ENCODE results near the gene CD19.
"Not testable (repeated sequence)": the region's sequence is repeated elsewhere in the genome, so short reads cannot be mapped to it uniquely, and the experiment has no call there.

CD19 gene

DNA sequence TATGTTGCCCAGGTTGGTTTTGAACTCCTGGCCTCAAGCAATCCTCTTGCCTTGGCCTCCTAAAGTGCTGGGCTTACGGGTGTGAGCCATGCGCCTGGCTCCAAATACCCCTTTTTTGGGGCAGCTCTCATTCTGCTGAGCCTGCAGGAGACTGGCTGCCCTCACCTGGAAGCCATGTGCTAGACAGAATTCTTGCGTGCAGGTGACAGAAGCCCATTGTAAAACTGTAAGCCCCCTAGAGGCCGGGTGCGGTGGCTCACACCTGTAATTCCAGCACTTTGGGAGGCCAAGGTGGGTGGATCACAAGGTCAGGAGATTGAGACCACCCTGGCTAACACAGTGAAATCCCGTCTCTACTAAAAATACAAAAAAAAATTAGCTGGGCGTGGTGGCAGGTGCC, 48.6 kb downstream of the CD19 start:
- H3K4me3 ChIP-seq (ENCODE audit: low read depth, low read length), result not testable (repeated sequence)

DNA sequence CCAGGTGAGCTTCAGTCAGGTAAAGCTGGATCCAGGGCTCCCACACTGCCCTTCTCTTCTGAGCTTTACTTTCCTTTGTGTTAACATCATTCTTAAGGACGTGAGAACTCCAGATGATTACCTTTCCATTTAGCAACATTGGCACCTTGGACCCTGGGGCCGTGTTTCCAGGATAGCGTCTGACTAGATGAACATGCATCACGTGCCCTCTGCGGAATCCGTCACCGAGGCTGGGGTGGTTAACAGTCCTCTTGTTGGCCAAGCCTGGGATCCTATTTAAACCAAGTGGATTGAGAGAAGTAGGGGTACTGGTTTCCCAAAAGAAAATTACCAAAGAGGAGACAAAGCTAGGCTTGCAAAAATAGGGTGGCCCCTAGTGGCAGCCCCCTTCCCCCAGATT, 49.2 kb downstream of the CD19 start:
- no peak overlapping the region for H3K4me3 ChIP-seq (ENCODE audit: low read depth, low read length)

GRCh38 chr16:28981517-28981916, 49.7 kb downstream of the CD19 start:
- H3K4me3 ChIP-seq (ENCODE audit: low read depth, low read length), result no peak overlapping the region

- no peak overlapping the region for H3K4me3 ChIP-seq (ENCODE audit: low read depth, low read length)
Measured at GRCh38 chr16:28982418-28982817, 50.6 kb downstream of the CD19 start.

- no peak overlapping the region for H3K4me3 ChIP-seq (ENCODE audit: low read depth, low read length)
Measured at GRCh38 chr16:28982949-28983348, 51.2 kb downstream of the CD19 start.

GRCh38 chr16:28983644-28984043, 51.9 kb downstream of the CD19 start:
- no peak overlapping the region for H3K4me3 ChIP-seq (ENCODE audit: low read depth, low read length)

GRCh38 chr16:28984091-28984490, 52.3 kb downstream of the CD19 start:
- H3K4me3 ChIP-seq (ENCODE audit: low read depth, low read length), result no peak overlapping the region

DNA sequence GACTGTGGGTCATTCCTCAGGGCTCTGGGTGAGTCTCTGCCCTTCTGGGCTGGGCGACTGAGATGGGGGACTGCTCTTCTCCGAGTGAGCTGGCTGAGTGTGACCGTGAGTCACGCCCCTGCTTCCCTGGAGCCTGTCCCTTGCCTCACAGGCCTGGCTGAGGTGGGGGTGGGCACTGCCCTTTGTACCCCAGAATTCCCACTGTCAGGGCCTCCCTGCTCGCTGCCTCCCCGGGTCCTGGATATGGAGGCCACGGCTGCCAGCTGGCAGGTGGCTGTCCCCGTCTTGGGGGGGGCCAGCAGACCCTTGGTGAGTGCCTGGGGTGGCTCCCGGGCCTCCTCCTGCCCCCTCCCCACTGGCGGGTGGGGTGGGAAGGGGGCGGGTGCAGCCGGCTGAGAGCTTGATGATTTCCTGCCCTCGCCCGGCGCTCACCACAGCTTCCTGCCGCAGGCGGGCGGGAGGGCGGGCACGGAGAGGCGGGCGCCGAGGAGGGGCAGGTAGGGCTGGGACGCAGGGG, 52.9 kb downstream of the CD19 start, which contains the start of gene LAT:
LAT (plus strand) TSS at position 434 of the 517 bp plus-strand sequence. CDS start 366 bp downstream, outside the sequence.
- H3K4me3 ChIP-seq (ENCODE audit: low read depth, low read length), result no peak within 1 kb of the TSS

GRCh38 chr16:28985211-28986041, 53.7 kb downstream of the CD19 start:
- H3K4me3 ChIP-seq (ENCODE audit: low read depth, low read length), result no peak overlapping the region

DNA sequence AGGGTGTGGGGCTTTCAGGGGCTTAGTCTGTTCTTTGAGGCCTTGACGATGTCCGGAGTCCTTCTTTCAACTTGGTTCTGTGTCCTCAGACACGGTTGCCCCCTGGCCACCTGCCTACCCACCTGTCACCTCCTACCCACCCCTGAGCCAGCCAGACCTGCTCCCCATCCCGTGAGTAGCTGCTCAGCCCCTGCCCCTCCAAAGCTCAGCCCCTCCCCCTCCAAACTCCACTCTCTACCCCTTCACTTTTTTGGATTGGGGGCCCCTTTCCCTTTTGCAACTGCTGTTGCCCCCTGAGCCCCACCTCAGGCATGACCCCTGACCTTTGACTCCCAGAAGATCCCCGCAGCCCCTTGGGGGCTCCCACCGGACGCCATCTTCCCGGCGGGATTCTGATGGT, 54.3 kb downstream of the CD19 start:
- no peak overlapping the region for H3K4me3 ChIP-seq (ENCODE audit: low read depth, low read length)

DNA sequence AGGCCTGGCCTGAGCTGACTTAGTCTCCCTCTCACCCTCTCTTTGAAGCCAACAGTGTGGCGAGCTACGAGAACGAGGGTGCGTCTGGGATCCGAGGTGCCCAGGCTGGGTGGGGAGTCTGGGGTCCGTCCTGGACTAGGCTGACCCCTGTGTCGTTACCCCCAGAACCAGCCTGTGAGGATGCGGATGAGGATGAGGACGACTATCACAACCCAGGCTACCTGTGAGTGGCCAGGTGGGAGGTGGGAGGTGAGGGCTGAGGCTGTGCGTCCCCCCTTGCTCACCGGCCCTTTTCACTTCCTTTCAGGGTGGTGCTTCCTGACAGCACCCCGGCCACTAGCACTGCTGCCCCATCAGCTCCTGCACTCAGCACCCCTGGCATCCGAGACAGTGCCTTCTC, 54.7 kb downstream of the CD19 start:
- no peak overlapping the region for H3K4me3 ChIP-seq (ENCODE audit: low read depth, low read length)

DNA sequence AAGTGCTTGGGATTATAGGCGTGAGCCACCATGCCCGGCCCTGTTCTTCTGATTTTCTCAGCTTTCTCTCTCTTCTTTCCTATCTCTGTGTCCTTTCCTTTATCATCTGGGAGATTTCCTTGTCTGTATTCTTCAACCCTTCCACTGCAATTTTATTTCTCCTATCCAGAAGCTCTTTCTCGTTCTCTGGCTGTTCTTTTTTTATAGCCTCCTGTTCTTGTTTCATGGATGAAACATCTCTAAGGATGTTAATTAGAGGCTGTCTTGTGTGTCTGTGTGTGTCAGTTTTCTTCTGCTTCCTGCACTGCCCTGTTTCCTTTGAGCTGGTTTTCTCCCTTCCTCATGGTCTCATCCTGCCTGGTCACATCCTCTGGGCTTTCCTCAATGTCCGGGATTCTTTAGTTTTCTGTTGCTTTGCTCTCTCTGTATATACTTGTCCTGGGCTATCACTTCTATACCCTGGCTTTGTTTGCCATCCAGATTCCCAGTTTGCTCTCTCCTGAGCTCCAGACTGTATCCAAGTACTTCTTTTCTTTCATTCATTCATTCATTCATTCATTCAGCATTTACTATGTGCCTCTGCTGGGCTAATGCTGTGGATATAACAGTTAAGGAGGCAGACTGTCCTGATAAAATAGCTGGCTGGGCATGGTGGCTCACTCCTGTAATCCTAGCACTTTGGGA, 55.5 kb downstream of the CD19 start:
- H3K4me3 ChIP-seq (ENCODE audit: low read depth, low read length), result no peak overlapping the region

Measured in iPS-11a (cell line).